ENCODE measurements around the gene GPR63. TPM values are rescaled to one million over a fixed set of nuclear protein-coding genes. Genes with fewer than 3 reads are reported as not detected.

Gene GPR63
- total RNA-seq, 1 experiment from 2014 or later = 1.7 TPM

GRCh38 chr6:96760153-96760687, 77.1 kb downstream of the GPR63 start:
- DNase-seq (ENCODE audit: low read depth) = no peak

DNA sequence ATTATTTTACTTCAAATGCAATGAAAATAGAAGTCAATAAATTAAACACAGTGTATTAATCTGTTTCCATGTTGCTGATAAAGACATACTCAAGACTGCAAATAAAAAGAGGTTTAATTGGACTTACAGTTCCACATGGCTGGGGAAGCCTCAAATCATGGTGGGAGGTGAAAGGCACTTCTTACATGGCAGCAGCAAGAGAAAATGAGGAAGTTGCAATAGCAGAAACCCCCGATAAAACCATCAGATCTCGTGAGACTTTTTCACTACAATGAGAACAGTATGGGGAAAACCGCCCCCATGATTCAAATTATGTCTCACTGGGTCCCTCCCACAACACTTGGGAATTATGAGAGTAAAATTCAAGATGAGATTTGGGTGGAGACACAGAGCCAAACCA, 82.2 kb downstream of the GPR63 start:
- no peak for DNase-seq (ENCODE audit: low read depth)

DNA sequence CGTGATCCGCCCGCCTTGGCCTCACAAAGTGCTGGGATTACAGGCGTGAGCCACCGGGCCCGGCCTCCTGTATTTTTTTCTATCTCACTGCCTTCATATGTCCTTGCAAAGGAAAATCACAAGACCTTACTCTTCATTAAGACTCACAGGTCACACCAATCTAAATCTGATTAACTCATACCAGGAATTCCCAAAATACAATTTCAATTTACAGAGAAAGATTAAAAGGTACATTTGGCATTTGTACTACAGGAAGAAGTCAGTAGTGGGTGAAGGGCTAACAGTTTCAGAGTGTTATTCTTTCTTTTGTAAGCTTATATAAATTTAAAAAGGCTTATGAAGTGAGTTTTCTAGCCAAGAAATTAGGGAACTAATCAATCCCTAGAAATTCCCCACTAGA, 87.4 kb downstream of the GPR63 start:
- DNase-seq (ENCODE audit: low read depth) = no peak

Other genes with a start within 250 kb of the GPR63 start
- 38.8 and 52.0 TPM in 2 replicates for gene NDUFAF4, start 60.4 kb upstream of the GPR63 start, total RNA-seq (2014; rRNA removed; shearing (Covaris generic))
- under 0.01 TPM in 1 of 2 replicates, not detected in the other for gene KLHL32, start 87.3 kb upstream of the GPR63 start, total RNA-seq (2014; rRNA removed; shearing (Covaris generic))

Data from Daoy (cell line).